Left cardiac atrium (tissue), 4 donors: ENCODE results near the gene PPME1. TPM values are rescaled to one million over a fixed set of nuclear protein-coding genes. Genes with fewer than 3 reads are reported as not detected.
A peak's percentile ranks its signal among the peaks of the same experiment; 100 is the strongest.

ENCODE experiments used
- ATAC-seq, 2 donors: fragments of 200-7000 bp; cut with Tn5 transposase; one replicate each; pipeline ENCODE4 v1.9.1; 2020; ENCODE audit warnings: mild to moderate bottlenecking in 2 of 2, moderate library complexity in 2 of 2
- DNase-seq: peaks from one replicate; pipeline ENCODE4 v3.0.0-alpha.2; 2020
- intact Hi-C, 2 donors: fragments of 100-400 bp; cut with DNase I; formaldehyde crosslinking; loops; one replicate each; pipeline versions ENCODE4 v1.14.1 to v1.15.1; 2022 to 2023
- total RNA-seq, 2 donors: library from RNA; stranded (reverse); fragmentation: NEBNext Ultra II Directional; extraction: Animal tissue kit (Norgen Biotek cat#: 25700); gene quantifications; one replicate each; pipeline ENCODE4 v1.2.1, GENCODE V29; 2021
- donor health status: DM: no; HTN: yes; CAD: no.
- donor health status: DM: no; HTN: yes; CAD: no; lungs with severe emphysema.
- donor health status: DM: yes; HTN: yes; CAD: no.
- donor health status: Dilated cardiomyopathy.

PPME1 gene
- total RNA-seq, 2 donors from 2014 or later, result 26.9 to 31.7 TPM

DNA sequence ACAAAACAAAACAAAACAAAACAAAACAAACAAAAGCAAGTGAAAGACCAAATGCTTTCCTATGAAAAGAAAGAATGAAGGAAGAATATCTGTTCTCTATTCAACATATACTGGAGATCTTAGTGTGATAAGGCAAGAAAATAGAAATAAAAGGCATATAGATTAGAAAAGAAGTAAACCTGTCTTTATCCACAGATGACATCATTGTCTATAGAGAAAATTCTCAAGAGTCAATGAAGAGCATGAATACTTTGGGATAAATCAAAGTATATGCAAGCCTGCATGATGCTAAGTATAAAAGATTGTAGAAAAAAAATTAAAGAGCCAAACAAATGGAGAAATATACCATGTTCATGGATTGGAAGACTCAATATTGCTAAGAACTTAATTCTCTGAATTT lies 17.9 kb upstream of the PPME1 start:
- intact Hi-C loops, result no loop called here
- ATAC-seq (no peak), DNase-seq (no peak)

DNA sequence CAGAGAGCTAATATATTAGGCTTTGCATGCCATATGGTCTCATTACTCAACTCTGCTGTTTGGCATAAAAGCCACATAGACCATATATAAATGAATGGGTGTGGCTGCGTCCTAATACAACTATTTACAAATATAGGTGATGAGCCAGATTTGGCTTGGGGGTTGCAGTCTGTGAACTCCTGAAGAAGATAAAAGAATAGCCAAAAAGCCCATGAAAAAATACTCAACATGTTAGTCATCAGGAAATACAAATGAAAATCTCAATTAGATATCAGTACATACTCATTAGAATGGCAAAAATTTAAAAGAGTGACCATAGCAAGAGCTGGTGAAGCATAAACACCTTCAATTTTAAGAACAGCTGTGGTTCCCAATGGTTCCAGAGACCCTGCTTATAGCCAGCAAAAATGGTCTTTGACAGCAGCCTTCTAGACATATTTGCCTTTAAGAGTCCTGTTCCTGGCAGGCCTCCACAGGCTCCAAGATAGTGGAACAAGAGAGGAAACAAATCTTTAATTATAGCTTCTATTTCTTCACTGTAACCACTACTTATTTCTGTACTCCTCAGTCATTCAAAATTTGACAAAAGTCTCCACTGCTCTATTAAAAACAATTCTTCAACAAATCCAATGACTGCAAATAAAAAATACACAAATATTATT lies 16.3 kb upstream of the PPME1 start:
- intact Hi-C loops, result no loop called here
- ATAC-seq, result no peak
- DNase-seq, result no peak

DNA sequence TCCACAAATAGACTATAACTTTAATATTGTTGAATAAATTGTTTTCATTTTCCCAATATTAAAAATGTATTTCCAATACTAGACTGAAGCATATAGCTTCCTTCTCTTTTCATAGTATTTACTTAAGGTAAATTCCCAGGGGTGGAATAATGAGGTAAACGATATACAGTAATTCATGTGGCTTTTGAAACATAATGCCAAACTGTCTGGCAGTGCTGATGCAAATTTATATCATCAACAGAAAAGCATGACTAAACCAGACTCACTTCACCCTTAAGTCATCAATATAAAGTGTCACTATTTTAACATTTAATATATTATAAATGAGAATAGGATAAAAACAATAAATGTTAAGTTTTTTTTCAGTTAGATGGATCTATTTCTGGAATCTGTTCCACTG lies 13.9 kb upstream of the PPME1 start:
- DNase-seq, result no peak
- intact Hi-C loops, result no loop called here
- no peak for ATAC-seq

DNA sequence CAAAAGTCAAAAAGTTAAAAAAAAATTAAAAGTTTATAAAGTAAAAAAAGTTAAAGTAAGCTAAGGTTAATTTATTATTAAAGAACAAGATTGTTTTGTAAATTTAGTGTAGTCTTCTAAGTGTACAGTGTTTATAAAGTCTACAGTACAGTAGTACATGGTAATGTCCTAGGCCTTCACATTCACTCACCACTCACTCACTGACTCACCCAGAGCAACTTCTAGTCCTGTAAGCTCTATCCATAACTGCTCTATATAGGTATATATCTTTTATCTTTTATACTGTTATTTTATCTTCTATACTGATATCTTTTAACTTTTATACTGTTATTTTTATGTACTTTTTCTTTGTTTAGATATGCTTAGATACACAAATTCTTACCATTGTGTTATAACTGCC lies 11.4 kb upstream of the PPME1 start:
- intact Hi-C loops, result no loop called here
- no peak for ATAC-seq
- no peak for DNase-seq

DNA sequence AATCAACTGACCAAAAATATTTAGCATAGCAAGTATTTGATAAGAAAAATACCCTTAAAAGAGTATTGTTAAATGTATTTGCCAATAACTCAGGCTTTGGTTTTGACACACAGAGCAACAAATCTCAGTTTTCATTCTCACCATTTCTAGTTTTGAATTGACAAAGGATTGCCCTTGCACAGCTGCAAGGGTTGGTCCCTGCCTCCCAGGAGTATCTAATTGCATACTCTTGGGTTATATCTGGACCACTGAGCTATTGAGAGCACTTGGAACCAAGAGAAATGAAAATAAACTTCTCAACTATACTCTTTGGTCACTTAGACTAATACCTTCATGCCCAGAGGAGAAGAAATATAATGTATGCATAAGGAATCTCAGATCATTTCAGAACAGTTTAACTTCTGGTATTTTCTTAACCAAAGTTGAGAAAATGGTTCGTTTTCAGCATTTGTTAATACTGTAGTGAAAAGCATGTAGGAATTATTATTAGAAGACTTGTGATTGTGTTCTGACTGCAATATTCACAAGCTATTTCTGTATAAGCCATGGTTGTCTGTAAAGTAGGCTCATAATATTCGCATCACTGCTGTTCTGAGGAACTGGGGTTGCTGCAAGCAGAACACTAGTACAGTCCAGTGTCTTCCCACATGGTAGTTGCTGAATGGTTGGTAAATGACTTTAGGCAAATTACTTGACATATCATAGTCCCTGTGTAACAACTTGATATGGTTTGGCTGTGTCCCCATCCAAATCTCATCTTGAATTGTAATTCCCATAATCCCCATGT lies 8.2 kb upstream of the PPME1 start:
- DNase-seq (no peak), ATAC-seq (no peak)
- intact Hi-C loops, result no loop called here

DNA sequence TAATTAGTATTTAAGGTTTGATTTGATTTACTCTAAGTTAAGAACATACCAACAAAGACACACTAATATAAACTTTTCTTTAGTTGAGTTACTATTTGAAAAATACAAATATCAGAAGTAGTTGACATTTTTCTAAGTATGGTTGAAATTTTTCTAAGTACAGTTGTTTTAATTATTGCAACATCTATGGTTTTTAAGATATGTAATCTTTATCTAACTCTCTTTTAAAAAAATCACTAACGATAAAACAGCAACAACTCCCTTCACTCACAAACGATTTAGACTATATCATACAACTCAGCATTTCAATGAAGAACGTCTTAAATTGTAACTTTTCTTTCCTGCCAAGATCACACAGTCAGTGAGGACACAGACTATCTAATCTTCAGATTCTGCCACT lies 2.3 kb upstream of the PPME1 start:
- intact Hi-C loops, result no loop called here
- no peak for ATAC-seq
- no peak for DNase-seq

DNA sequence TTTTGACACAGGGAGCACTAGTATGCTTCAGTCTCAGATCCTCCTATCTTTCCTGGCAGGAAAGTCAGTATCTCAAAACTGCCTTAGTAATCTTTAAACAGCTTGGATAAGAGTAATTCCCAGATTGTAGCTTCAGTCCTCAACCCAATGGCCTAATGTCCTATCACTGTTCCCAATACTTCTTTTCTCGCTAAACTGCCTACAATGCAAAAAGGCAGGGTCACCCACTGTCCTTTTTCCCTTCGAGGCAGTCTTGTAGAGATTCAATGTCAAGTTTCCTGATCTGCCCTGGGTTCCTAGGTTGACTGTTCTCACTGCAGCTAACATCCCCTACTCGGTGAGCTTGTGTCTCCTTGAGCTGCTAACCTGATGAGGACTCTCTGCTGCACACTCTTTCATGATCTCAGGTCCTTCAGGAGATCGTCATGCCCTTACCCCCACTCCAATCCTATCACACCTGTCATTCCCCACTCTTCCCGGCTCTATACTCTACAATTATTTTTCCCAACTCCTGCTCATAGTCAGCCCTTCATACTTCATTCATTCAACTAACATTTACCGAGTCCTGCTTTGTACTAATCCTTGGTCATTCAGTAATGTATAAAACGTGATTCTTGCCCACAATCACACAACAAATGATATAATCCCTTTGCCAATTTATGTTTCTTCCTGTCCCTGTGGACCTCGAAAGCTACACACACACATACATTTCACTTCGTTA lies 1.2 kb upstream of the PPME1 start:
- DNase-seq, result no peak
- intact Hi-C loops, result no loop called here
- ATAC-seq, result no peak

DNA sequence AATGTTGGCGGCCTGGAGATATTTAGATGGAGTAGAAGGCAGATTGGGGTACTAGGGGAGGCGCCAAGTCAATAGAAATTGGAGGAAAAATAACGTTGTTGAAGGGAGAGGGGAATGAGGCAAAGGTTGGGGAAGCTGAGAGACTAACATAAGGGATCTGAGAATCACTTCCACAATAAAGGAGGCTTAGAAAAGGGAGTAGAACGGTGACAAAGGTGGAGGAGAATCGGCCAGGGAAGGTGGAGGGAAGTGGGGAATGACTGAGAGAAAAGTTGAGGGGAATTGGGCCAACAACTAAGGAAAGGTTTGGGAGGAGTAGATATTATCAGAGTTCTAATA lies 510 bp downstream of the PPME1 start:
- DNase-seq (no peak), ATAC-seq (no peak)
- intact Hi-C loops, result no loop called here

DNA sequence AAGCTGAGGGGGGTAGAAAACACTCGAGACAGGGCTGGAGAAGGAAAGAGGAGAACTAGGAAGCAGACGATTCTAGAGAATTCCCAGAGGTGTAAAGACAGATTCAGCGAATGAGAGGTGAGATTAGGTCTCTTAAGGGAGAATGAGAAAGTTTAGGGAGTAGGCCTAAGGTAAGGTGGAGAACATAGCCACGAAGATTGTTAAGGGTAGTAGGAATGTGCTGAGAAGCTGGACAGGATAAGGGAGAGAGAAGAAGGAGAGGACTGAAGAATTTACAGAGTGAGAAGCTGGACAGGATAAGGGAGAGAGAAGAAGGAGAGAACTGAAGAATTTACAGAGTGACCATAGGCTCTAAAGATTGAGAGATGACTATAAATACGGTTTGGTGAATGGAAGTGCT lies 908 bp downstream of the PPME1 start:
- intact Hi-C loops, result no loop called here
- no peak for DNase-seq
- ATAC-seq, result no peak

DNA sequence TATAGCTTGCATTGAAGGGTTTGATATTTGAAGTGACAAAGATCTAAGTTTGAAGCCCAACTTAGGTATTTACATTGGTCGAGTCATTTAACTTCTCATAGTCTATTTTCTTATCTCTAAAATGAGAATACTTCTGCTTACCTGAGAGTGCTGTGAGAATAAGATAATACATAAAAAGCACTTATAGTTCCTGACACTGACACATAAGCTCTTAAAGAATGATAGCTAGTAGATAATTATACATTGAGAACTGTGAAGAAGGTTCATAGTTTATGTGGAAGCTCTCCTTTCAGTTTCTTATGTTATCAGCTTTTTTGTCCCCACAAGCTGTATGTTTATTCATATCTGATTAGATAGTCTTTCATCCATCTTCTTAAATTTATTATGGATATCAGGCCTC lies 4.8 kb downstream of the PPME1 start:
- intact Hi-C loops, result no loop called here
- DNase-seq, result no peak
- no peak for ATAC-seq

DNA sequence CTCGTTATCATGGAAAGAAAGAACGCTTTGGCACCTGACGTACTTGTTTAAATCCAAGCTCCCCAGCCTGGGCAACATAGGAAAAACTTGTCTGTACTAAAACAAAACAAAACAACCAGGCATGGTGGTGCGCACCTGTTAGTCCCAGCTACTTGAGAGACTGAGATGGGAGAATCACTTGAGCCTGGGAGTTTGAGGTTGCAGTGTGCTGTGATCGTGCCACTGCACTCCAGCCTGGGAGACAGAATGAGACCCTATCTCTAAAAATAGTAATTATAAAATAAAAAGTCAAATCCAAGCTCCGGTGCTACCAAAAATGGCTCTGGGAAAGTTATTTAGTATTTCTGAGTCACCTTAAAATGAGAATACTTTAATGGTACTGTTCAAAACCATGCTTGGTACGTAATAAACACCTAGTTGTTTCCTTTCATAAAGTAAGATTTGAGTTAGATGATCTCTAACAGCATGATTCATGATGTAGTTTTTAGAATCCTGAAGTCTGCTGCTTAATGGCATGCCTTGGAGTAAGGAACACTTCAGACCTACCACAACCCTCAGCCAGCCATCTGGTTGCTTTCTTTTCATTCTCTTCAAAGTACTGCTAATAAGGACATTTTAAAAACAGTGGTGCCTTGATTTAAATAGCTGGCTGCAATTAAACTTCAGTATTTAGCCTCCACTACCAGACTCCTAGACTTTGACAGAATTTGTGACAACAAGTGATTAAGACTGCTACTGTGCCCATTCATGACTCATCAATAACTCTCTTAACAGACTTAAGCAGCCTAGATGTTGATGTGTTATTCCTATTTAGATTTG lies 8.4 kb downstream of the PPME1 start:
- intact Hi-C loops, result no loop called here
- ATAC-seq (no peak), DNase-seq (no peak)

DNA sequence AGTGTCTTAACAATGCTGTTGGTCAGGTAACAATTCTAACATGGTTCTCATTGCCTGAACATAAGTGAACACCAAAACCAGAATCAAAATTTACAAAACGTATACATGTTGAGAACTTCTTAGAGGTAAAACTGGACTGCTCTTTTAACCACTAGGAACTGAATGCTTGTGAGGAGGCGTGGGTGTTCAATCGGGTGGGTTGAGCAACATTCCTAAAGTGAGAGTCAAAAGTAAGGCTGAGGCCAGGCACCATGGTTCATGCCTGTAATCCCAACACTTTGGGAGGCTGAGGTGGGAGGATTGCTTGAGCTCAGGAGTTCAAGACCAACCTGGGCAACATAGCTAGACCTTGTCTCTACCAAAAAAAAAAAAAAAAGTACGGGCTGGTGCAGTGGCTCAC lies 11.5 kb downstream of the PPME1 start:
- DNase-seq, result no peak
- no peak for ATAC-seq
- intact Hi-C loops, result no loop called here

DNA sequence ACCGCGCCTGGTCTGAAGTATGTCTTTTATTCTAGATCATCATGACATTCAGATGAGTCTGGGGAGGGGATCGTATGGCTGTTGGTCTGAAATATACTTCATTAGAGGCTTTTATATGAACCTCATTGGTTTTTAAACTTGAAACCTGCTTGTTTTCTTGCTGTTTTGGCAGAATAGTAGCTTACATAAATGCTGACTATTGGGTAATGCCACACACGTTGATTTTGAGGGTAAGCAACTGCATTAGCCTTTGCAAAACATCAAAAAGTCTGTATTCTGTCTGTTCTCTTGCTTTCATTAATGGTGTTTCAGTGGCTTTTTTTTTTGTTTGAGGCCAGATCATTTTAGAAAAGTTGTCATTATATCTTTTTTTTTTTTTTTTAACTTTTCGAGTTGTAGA lies 14.2 kb downstream of the PPME1 start:
- ATAC-seq (no peak), DNase-seq (no peak)
- intact Hi-C loops, result no loop called here

DNA sequence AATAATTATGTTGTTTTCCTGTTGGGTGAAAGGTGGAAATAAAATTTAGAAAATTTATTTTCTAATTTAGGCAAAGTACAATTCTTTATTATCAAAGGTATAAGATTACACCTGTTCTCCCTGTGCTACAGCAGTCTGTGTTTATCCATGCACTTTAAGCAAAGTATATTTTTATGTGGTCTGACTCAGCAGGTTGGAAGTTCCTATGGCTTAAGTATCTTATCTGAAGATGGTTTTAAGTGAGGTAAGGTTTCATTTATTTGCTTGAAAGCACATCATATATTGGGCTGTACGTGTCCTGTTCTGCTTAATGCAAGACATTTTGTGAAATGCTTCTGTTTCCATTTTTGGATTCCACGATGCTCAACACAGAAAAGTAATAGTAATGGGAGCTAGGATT lies 14.6 kb downstream of the PPME1 start:
- intact Hi-C loops, result no loop called here
- DNase-seq (no peak), ATAC-seq (peak in 1 of 2 donors; percentile 22)

DNA sequence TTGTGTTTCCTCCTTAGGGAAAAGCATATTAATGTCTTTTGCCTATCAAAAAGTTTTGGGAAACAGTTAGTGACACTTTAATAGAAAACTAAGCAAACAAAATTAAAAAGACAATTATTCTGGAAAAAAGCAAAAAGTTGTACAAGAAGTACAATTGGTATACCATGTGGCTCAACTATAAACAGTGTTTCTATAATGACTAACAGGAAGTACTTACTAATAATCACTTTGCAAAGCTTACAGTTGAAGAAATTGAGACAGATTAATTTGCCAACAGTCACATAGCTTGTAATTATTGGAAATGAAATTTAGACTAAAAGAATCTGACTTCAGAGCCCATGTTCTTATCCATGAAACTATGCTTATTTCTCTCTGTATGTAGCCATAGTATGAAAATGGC lies 24.7 kb downstream of the PPME1 start:
- DNase-seq (no peak), ATAC-seq (no peak)
- intact Hi-C loops, result no loop called here

DNA sequence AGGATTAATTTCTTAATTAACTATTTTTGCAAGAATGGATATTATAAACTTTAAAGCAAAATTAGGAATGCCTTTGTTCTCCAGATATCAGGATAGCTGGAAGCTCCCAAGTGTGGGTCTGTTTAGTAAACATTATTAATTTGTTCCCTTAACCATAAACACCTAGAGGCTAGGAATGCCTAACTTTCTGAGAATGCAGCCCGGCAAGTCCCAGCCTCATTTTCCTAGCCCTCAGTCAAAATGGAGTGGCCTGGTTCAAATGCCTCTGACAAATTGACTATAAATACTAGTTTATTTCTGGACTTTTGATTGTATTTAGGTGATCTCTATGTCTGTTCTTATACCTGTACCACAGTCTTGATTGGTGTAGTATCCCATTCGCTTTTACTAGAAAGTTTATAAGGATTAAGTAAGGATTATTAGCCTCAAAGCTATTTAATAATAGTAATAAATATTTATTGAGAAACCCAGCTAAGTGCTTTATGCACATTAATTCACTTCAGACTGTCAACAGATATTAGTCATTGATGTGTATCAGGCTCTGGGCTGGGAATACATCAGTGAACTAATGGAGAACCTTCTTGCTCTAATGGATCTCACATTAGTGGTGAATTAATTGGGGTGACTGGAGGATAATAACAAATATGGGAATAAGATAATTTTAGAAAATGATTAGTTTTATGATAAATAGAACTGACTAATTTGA lies 25.8 kb downstream of the PPME1 start:
- intact Hi-C loops, result no loop called here
- no peak for DNase-seq
- no peak for ATAC-seq

DNA sequence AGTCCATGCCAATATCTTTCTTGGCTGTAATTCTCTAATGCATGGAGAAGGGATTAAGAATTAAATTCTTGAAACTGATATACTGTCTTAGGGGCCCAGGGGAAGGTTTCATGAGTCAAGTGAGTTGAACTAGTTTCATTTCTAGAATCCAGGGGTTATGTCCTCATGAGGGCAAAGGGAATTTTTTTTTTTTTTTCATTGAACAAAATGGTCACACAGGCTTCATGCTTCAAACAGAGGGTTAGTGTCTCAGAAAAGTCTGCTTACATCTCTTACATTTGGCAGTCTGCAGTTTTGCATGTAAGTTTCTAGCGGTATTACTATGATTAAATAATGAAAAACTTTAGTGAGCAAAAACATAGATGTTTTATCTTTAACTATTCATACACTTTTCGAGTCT lies 32.9 kb downstream of the PPME1 start:
- intact Hi-C loops, result no loop called here
- DNase-seq (no peak), ATAC-seq (no peak)

DNA sequence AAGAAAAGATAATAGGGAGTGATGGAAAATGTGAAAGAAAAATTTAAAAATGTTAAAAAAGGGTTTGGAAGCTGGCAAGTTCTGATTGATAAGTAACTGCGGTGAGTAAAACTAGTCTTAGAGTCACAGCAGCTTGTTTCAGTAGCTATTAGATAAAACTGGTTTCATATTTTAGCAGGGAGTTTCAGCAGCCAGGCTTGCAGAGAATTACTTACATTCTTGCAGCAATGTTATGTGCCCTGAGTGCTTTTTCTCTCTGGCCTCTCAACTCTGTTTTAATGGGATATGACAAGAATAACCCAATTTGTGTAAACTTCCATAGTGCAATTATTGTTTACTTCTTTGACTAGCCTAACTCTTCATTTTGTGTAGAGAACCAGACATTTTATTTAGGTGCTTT lies 33.6 kb downstream of the PPME1 start:
- no peak for DNase-seq
- no peak for ATAC-seq
- intact Hi-C loops, result no loop called here

DNA sequence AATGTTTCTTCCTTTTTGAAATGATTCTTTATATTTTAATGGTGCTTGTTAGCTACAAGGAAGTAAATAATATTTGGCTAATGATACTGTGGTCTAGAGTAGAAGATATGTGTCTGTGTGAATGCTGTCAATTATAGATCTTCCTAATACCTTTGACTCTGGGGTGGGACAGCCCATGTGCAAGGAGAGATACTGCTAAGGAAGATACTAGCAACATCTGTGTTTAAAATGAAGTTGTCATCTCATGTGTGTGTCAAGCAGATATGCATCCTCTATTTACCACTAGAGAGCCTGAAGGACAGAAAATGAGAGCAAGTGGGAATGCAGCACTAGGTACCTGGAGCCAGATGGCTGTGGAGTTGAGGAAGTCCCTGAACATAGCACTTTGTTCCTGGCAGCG lies 34.1 kb downstream of the PPME1 start:
- no peak for ATAC-seq
- intact Hi-C loops, result no loop called here
- DNase-seq, result no peak
